AG10803 (cell line): ENCODE data around the gene MAP1S.
A peak's percentile ranks its signal among the peaks of the same experiment; 100 is the strongest.

Experiments used
- DNase-seq: peaks from one replicate; pipeline ENCODE4 v3.0.0; 2010; ENCODE audit warnings: low read depth
- H3K4me3 ChIP-seq: 2 replicates; pipeline ENCODE4 v1.5.1; 2011; ENCODE audit warnings: mild to moderate bottlenecking, low read length, control low read depth
- TF ChIP-seq, protein P1 (sequence below): conservative IDR thresholded peaks from 2 replicates; pipeline ENCODE4 v1.5.1; 2011; ENCODE audit warnings: mild to moderate bottlenecking, low read length, control low read depth, inconsistent platforms

Gene MAP1S

DNA sequence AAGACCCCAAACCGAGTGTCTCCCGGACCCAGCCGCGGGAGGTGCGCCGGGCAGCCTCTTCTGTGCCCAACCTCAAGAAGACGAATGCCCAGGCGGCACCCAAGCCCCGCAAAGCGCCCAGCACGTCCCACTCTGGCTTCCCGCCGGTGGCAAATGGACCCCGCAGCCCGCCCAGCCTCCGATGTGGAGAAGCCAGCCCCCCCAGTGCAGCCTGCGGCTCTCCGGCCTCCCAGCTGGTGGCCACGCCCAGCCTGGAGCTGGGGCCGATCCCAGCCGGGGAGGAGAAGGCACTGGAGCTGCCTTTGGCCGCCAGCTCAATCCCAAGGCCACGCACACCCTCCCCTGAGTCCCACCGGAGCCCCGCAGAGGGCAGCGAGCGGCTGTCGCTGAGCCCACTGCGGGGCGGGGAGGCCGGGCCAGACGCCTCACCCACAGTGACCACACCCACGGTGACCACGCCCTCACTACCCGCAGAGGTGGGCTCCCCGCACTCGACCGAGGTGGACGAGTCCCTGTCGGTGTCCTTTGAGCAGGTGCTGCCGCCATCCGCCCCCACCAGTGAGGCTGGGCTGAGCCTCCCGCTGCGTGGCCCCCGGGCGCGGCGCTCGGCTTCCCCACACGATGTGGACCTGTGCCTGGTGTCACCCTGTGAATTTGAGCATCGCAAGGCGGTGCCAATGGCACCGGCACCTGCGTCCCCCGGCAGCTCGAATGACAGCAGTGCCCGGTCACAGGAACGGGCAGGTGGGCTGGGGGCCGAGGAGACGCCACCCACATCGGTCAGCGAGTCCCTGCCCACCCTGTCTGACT is 7.9 kb downstream of the MAP1S start:
- DNase-seq = no peak
- no peak overlapping the region for H3K4me3 ChIP-seq
- TF ChIP-seq, protein P1, sequence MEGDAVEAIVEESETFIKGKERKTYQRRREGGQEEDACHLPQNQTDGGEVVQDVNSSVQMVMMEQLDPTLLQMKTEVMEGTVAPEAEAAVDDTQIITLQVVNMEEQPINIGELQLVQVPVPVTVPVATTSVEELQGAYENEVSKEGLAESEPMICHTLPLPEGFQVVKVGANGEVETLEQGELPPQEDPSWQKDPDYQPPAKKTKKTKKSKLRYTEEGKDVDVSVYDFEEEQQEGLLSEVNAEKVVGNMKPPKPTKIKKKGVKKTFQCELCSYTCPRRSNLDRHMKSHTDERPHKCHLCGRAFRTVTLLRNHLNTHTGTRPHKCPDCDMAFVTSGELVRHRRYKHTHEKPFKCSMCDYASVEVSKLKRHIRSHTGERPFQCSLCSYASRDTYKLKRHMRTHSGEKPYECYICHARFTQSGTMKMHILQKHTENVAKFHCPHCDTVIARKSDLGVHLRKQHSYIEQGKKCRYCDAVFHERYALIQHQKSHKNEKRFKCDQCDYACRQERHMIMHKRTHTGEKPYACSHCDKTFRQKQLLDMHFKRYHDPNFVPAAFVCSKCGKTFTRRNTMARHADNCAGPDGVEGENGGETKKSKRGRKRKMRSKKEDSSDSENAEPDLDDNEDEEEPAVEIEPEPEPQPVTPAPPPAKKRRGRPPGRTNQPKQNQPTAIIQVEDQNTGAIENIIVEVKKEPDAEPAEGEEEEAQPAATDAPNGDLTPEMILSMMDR = no peak

DNA sequence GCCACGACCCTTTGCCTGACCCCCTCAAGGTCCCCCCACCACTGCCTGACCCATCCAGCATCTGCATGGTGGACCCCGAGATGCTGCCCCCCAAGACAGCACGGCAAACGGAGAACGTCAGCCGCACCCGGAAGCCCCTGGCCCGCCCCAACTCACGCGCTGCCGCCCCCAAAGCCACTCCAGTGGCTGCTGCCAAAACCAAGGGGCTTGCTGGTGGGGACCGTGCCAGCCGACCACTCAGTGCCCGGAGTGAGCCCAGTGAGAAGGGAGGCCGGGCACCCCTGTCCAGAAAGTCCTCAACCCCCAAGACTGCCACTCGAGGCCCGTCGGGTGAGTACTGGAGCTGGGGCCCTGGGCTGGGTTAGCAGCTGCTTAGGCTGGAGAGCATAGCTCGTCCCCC is 8.6 kb downstream of the MAP1S start:
- TF ChIP-seq, protein P1 = no peak
- H3K4me3 ChIP-seq = no peak overlapping the region
- no peak for DNase-seq

DNA sequence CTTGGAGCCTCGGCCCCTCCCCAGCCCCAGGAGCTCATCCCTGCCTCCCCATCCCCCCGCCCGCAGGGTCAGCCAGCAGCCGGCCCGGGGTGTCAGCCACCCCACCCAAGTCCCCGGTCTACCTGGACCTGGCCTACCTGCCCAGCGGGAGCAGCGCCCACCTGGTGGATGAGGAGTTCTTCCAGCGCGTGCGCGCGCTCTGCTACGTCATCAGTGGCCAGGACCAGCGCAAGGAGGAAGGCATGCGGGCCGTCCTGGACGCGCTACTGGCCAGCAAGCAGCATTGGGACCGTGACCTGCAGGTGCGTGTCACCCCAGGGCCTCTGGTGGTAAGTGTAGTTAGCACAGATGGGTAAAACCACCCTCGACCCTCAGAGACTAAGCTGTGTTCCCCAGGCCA is 13.8 kb downstream of the MAP1S start:
- no peak overlapping the region for H3K4me3 ChIP-seq
- TF ChIP-seq, protein P1 = no peak
- no peak for DNase-seq

DNA sequence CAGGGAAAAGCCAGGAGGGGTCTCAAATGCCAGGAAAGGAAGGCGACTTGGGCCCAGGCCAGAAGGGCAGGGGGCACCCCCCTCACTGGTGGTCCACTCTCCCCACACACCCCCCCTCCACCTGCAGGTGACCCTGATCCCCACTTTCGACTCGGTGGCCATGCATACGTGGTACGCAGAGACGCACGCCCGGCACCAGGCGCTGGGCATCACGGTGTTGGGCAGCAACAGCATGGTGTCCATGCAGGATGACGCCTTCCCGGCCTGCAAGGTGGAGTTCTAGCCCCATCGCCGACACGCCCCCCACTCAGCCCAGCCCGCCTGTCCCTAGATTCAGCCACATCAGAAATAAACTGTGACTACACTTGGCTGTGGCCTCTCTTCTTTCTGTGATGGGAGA is 14.9 kb downstream of the MAP1S start:
- no peak for DNase-seq
- TF ChIP-seq, protein P1 = no peak
- H3K4me3 ChIP-seq = no peak overlapping the region

DNA sequence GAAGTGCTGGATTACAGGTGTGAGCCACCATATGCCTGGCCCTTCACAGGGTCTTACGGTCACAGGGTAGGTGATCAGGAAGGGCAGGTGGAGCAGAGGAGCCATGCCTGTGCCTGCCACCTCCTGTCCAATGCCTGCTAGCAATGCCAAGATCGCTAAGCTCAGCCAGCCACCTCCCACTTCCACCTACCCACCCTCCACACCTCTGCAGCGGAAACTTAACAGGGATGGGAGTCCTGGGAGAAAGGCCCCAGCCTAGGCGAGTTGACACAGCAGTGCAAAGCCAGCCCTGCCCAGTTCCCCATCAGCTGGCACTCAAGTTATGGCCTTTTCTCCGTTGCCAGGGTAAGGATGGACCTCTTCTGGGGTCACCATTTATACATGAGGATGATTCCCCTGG is 16.1 kb downstream of the MAP1S start:
- TF ChIP-seq, protein P1 = no peak
- no peak overlapping the region for H3K4me3 ChIP-seq
- no peak for DNase-seq

DNA sequence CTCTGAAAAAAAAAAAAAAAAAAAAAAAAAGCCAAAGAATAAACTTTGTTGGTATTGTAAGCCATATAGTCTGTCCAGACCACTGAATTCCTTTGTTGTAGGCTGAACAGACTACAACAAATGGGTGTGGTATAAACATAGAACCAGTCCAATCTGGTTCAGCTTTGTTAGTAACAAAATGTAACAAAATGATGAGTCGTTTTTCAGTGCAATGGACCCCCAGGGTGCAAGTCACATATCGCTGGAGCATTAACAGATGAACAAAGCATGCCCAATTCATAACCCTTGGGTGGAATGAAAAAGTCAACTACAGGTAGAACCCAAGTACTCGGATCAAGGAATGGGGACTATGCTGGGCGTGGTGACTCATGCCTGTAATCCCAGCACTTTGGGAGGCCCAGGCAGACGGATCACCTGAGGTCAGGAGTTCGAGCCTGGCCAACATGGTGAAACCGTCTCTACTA is 18.4 kb downstream of the MAP1S start:
- H3K4me3 ChIP-seq = no peak overlapping the region
- peak; percentile 15 for DNase-seq
- TF ChIP-seq, protein P1 = no peak
